Measurements from ENCODE around the gene WDR36.

WDR36 gene

DNA sequence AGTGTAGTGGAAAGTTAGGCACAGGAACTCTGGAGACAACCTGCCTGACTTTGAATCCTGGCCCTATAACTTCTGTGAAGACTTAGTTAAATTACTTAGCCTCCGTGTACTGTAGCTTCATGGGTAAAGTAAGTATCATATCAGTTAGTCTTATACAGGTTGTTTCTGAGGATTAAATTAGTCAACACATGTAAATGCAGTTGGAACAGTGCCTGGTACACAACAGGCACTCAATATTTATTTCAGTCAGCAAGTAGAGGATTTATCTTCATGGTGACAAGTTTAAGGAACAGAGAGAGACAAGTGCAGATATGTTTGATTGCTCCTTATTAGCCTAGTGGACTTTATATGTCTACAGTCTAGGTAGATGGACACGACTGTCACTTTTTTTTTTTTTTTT is 17.9 kb upstream of the WDR36 start:
- DNase-seq (ENCODE audit: low read depth in 1 of 2, low spot score in 1 of 2): no peak
- TF ChIP-seq REST (IDR thresholded peaks at IDR 0.05; ENCODE audit: insufficient replicate concordance, low read depth): no peak
- no peak overlapping the region for H3K4me3 ChIP-seq (replicated peaks; ENCODE audit: insufficient read depth, low read length)
- H3K27ac ChIP-seq (replicated peaks): no peak overlapping the region
- H3K27me3 ChIP-seq (ENCODE audit: insufficient read depth, poor library complexity, severe bottlenecking): no peaks in the 10 kb centered on the region

DNA sequence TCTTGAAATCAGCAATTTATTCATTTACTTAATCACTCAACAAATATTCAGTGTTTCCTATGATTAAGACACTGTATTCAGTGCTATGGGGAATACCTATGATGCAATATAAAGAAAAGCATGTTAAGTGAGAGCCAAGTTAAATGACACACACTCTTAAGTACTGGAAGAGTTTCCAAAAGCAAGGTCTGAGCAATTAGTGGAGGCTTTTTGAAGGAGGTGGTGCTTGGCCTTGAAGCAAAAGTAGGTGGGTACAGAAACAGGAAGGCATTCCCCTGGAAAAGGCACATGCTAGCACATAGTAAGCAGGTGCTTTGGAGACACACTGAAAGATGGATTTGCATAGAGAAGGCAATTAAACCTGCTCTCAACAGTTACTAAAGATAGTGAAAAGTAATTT is 16.6 kb upstream of the WDR36 start:
- no peak overlapping the region for H3K4me3 ChIP-seq (replicated peaks; ENCODE audit: insufficient read depth, low read length)
- TF ChIP-seq REST (IDR thresholded peaks at IDR 0.05; ENCODE audit: insufficient replicate concordance, low read depth) (no peak), GABPA (IDR thresholded peaks at IDR 0.05; ENCODE audit: low read depth) (no peak), SPI1 (IDR thresholded peaks at IDR 0.05; ENCODE audit: borderline replicate concordance, low read depth) (no peak), POLR2AphosphoS5 (IDR thresholded peaks at IDR 0.05; ENCODE audit: low read depth) (no peak)
- TF ChIP-seq, protein P1, sequence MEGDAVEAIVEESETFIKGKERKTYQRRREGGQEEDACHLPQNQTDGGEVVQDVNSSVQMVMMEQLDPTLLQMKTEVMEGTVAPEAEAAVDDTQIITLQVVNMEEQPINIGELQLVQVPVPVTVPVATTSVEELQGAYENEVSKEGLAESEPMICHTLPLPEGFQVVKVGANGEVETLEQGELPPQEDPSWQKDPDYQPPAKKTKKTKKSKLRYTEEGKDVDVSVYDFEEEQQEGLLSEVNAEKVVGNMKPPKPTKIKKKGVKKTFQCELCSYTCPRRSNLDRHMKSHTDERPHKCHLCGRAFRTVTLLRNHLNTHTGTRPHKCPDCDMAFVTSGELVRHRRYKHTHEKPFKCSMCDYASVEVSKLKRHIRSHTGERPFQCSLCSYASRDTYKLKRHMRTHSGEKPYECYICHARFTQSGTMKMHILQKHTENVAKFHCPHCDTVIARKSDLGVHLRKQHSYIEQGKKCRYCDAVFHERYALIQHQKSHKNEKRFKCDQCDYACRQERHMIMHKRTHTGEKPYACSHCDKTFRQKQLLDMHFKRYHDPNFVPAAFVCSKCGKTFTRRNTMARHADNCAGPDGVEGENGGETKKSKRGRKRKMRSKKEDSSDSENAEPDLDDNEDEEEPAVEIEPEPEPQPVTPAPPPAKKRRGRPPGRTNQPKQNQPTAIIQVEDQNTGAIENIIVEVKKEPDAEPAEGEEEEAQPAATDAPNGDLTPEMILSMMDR (IDR thresholded peaks at IDR 0.05; ENCODE audit: insufficient read depth, low read length): no peak
- H3K27me3 ChIP-seq (ENCODE audit: insufficient read depth, poor library complexity, severe bottlenecking): no peaks in the 10 kb centered on the region
- no peak for DNase-seq (ENCODE audit: low read depth in 1 of 2, low spot score in 1 of 2)
- H3K27ac ChIP-seq (replicated peaks): no peak overlapping the region

GRCh38 chr5:111076091-111076490 is 16.1 kb upstream of the WDR36 start:
- TF ChIP-seq GABPA (IDR thresholded peaks at IDR 0.05; ENCODE audit: low read depth) (no peak), POLR2AphosphoS5 (IDR thresholded peaks at IDR 0.05; ENCODE audit: low read depth) (no peak), REST (IDR thresholded peaks at IDR 0.05; ENCODE audit: insufficient replicate concordance, low read depth) (no peak), SPI1 (IDR thresholded peaks at IDR 0.05; ENCODE audit: borderline replicate concordance, low read depth) (no peak)
- TF ChIP-seq, protein P1 (IDR thresholded peaks at IDR 0.05; ENCODE audit: insufficient read depth, low read length): no peak
- Histone ChIP-seq H3K27me3 (ENCODE audit: insufficient read depth, poor library complexity, severe bottlenecking) (no peaks in the 10 kb centered on the region), H3K27ac (replicated peaks) (no peak overlapping the region), H3K4me3 (replicated peaks; ENCODE audit: insufficient read depth, low read length) (no peak overlapping the region)
- DNase-seq (ENCODE audit: low read depth in 1 of 2, low spot score in 1 of 2): peak in 1 of 2 experiments; percentile 51

GRCh38 chr5:111077678-111078077 is 14.5 kb upstream of the WDR36 start:
- Histone ChIP-seq H3K27me3 (ENCODE audit: insufficient read depth, poor library complexity, severe bottlenecking) (no peaks in the 10 kb centered on the region), H3K27ac (replicated peaks) (no peak overlapping the region), H3K4me3 (replicated peaks; ENCODE audit: insufficient read depth, low read length) (no peak overlapping the region)
- TF ChIP-seq, protein P1 (IDR thresholded peaks at IDR 0.05; ENCODE audit: insufficient read depth, low read length): no peak
- TF ChIP-seq SPI1 (IDR thresholded peaks at IDR 0.05; ENCODE audit: borderline replicate concordance, low read depth) (no peak), POLR2AphosphoS5 (IDR thresholded peaks at IDR 0.05; ENCODE audit: low read depth) (no peak), REST (IDR thresholded peaks at IDR 0.05; ENCODE audit: insufficient replicate concordance, low read depth) (no peak), GABPA (IDR thresholded peaks at IDR 0.05; ENCODE audit: low read depth) (no peak)
- no peak for DNase-seq (ENCODE audit: low read depth in 1 of 2, low spot score in 1 of 2)

All from HL-60 (cell line).